HG02759 (cell line): ENCODE results near the gene ZBED5.

Experiments
- ATAC-seq: cut with Tn5 transposase; IDR thresholded peaks from one replicate; pipeline ENCODE4 v1.9.1; 2021; ENCODE audit warnings: mild to moderate bottlenecking, moderate library complexity; ENCODE audit not compliant: unreplicated experiment

Gene ZBED5

DNA sequence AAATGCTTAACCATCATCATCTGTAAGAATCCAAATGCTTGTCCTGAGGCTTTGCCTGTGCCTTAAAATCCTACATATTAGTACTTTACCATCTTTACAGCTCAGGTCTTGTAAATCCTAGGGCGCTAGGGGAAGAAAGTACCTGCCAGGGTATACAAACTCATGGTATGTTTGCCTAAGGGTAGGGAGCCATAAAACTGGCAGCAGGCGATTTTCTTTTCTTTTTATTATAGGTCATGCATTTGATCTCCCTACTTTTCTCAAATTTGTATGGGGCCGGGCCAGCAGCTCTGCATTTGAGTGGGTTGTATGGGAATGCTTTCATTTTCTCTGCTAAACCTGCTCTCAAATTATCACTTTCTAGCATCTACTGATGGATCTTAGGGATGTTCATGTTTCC, 24.0 kb upstream of the ZBED5 start:
- no peak for ATAC-seq

DNA sequence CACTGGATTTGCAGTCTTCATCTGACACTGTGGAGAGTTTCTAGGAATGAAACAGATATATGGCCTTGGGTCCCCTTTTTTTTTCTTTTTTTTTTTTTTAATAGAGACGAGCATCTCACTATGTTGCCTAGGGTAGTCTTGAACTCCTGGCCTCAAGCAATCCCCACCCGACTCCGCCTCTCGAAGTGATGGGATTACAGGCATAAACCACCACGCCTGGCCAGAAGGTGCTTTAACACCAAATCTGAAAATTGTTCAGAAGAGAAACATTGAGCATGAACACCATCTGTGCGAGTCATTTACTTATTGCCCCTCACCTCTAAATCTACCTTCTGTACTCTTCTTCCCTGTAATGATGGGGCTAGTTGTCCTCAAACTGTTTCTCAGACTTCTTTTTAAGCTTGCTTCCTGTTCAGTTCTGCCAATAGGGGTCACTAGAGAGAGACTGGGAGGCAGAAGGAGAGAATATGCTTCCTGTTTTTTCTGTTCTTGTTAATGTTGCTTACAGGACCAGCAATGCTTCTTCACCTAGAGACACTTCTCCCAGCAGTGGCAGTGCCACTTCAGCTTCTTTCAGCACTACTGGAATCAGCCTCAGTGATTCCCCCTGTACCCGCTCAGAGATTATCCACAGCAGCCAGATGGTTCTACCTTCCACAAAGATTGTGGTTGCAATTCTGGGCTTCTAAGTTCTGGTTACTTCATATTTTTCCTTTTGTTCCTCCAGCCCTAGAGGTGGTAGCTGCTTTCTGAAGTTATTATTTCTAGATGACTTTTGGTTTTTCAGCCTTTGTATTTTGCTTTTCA, 20.8 kb upstream of the ZBED5 start:
- ATAC-seq: no peak

DNA sequence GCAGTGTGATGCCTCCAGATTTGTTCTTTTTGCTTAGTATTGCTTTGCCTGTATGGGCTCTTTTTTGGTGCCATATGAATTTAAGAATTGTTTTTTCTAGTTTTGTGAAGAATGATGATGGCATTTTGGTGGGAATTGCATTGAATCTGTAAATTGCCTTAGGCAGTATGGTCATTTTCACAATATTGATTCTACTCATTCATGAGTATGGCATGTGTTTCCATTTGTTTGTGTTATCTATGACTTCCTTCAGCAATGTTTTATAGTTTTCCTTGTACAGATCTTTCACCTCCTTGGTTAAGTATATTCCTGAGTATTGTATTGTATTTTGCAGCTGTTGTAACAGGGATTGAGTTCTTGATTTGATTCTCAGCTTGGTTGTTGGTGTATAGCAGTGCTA, 18.3 kb upstream of the ZBED5 start:
- ATAC-seq: no peak

DNA sequence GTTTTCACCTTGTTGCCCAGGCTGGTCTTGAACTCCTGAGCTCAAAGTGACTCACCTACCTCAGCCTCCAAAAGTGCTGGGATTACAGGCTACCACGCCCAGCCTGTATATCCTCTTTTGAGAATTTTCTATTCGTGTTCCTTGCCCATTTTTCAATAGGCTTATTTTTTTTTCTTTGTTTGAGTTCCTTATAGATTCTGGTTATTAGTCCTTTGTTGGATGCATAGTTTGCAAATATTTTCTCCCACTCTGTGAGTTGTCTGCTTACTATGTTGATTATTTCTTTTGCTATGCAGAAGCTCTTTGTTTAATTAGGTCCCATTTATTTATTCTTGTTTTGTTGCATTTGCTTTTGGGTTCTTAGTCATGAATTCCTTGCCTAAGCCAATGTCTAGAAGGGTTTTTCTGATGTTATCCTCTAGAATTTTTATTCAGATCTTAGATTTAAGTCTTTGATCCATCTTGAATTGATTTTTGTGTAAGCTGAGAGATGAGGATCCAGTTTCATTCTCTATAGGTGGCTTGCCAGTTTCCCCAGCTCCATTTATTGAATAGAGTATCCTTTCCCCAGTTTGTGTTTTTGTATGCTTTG, 17.7 kb upstream of the ZBED5 start:
- no peak for ATAC-seq

DNA sequence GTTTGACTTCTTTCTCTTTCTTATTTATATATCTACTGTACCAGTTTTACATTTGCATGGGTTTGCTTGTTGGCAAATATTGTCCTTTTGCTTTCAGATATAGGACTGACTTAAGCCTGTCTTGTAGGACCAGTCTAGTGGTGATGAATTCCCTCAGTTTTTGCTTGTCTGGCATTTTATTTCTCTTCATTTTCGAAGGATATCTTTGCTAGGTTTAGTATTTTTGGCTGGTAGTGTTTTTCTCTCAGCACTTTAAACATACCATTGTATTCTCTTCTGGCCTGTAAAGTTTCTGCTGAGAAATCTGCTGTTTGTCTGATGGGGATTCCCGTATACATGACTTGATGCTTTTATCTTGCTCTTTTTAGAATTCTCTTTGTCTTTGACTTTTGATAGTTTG, 14.2 kb upstream of the ZBED5 start:
- no peak for ATAC-seq

DNA sequence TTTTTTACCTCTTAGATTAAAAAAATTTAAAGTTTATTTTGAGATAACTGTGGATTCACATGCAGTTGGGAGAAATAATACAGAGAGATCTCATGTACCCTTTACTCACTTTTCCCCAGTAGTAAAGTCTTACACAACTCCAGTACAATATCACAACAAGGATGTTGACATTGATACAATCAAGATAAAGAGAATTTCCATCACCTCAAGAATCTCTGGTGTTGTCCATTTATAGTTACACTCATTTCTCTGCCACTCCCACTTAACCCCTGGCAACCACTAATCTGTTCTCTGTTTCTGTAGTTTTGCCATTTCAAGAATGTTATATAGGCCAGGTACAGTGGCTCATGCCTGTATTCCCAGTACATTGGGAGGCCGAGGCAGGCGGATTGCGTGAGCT, 10.5 kb upstream of the ZBED5 start:
- no peak for ATAC-seq

DNA sequence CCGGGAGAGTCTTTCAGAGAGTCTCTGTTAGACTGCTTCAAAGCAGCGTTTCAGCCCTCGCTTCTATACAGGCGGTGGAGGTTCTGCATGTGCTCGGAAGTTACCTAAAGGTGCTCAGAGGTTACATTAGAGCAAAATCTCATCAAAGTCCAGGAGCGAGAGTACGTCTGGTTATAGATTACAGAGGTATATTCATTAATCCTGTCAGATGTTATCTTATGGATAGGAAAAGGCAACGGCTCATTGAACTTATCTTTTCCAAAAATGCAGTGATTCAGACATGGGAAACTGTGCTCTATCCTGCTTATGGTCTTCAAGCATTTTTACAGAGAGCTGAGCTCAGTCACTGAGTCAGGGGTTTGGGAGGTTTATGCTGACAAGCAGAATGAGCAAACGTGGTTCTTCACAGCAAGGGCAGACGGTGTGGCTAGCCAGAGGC, 9.1 kb upstream of the ZBED5 start:
- ATAC-seq: no peak

DNA sequence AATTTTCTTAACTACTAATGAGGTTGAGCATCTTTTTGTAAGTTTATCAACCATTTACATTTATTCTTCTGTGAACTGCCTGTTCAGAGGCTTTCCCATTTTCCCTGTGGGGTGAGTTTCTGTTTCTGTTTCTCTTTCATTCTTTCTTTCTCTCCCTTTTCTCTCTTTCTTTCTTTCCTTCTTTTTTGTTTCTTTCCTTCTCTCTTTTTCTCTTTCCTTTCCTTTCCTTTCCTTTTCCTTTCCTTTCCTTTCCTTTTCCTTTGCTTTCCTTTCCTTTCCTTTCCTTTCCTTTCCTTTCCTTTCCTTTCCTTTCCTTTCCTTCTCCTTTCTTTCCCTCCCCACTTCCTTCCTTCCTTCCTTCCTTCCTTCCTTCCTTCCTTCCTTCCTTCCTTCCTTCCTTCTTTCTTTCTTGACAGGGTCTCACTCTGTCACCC, 8.0 kb upstream of the ZBED5 start:
- no peak for ATAC-seq

DNA sequence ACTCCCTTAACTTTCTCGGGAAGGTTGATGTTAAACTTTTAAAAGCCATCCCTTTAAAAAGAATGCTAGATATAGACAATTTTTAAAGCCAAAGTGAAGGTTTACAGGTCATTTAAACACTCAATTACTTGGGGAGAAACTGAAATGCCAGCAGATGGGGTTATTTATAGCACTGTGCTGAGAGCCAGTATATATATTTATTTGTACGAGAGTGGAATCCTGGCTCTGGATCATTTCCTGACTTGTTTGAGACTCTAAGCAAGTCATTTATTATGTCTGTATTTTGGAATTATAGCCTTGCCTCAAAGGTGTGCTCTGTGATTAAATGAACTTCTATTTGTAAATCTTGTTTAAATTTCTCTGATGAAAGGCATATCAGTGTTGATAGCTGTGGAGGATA, 6.8 kb upstream of the ZBED5 start:
- ATAC-seq: no peak

DNA sequence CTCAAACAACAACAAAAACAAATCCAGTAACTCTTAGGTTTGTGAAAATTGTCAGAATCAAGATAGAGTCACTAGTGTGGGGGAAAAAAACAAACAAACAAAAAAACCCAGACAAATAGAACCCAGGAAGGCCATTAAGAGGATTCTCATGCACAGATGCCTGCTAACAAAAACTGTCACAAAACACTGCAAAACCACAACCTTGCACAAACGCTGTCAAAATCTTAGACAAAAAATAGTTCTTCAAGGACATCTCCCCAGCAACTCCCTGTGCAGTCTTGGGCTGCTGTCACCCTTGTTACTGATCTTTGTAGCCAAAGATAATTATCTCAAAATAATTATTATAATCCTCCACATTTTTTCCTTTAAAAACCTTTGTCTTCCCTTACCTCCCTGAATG, 4.6 kb upstream of the ZBED5 start:
- ATAC-seq: no peak

DNA sequence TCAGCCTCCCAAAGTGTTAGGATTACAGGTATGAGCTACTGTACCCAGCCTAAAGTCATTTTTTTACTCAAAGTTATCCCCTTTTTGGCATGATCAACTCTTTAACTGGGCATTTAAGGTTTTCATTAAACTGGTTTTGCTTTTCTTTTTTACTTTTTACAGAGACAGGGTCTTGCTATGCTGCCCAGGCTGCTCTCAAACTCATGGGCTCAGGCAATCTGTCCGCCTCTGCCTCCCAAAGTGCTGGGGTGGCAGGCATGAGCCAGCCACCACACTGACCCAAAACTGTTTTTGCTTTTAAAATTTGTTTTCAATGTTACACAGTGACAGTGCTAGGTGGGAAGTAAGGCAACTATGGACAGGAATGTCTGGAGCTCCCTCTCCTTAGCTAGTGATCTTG, 3.9 kb upstream of the ZBED5 start:
- ATAC-seq: no peak

DNA sequence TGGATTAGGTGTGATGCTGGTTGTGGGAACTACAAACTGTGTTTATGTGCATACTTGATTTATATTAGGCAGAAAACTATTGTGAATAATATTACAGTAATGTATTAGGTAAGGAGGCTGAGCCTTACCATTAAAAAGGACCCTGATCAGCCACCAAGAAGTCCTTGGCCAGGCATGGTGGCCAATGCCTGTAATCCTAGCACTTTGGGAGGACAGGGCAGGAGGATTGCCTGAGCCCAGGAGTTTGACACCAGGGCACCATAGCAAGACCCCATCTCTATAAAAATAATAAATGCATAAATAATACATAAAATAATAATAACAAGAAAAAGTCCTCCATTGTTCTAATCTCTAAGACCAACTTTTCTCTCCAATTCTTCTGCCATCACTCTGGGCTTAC, 3.2 kb upstream of the ZBED5 start:
- no peak for ATAC-seq

DNA sequence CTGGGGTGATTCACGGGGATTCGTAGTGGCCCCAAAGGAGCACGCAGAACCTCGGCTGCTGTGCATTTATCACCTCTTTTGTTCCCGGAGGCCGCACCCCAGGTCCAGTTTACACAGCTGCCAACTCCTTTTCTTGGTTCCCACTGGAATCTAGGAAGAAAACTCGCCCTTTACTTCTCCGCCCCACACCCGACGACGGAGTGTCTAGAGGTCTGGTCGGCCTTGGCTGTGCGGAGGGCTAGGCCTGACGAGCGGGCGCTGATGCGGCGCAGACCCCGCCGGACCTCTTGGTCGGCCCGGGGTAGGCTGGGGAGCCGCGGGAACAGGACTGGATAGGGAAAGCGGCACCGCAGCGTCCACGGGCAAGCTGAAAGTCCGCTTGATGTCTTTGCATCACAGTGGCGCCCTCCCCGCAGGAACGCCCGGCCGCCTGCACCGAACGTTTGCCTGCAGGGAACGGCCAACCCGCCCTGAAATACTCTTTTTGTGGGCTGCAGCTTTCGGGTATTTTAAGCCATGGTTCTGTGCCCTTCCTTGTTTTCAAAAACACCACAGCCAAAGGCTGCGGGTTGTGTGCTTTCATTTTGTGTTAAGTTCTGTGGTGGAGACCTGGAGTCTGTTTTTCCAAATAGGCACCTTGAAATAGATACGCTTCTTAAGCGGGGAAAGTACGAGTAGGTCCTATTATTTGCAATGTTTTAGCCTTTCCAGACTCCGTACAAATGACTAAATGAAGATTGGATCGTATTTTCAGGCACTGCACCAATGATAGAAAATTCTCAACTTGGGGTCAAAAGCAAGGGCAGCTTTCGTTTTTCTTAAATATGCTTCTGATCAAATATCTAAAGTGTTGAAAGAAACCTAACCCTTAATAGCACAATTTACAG, 829 bp upstream of the ZBED5 start:
- ATAC-seq: peak; percentile 19

DNA sequence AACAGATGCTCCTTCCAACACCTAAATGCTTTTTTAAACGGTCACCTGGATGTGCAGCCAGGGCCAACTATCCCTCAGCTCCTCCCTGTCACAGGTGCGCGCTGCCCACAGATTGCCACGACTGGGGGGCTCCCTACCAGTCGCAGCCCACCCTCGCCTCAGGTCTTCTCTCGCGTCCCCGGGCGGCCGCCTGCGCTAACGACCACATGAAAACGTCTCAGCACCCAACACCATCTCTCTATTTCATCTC, 469 bp downstream of the ZBED5 start:
- ATAC-seq: peak; percentile 25

DNA sequence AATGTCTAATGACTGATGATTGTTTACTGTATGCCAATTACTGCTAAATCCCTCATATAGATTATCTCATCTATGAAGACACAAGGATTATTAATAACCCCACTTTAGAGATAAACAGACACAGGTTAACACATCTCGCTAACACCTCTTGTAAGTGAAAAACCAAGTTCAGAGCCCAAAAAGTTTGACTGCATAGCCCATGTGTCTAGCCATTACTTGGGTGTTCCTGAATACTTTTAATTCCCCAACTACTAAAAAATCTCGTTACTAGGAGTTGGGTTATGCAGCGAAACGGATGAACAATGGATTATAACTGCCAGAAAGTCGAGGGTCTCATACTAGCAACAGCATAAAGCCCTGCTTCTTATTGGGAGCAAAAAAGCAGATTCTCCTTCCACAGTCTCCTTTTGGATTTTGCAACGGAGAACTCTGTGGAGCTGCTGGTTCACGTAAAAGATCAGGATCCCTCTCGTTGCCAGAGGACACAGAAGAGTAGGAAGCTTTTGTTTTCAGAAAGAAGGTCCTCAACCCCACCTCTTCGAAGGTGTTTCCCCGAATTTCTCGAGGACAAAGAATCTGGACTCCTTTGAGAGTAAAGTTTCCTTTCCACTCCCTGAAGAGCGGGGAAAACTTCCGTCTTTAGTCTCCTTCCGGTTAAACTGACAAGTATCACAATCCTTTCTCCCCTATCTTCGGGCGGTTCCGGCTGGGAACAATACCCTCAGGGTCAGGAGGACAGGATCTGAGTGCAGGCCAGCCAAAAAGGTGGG, 979 bp downstream of the ZBED5 start:
- ATAC-seq: peak; percentile 0

DNA sequence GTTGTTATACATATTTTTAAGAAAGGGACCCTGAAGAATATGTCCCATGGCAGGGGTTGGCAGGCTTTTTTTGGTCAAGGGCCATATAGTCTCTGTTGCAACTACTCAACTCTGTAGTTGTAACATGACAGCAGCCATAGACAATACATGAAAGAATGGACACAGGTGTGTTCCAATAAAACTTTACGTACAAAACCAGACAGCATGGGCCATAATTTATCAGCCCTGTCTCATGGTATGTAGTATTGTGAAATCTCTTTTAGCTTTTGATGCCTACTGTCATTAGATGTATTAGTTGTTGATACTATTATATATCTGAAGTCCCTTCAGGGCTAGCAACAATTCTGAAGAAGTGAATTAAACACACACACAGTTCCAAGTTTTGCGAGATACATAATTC, 2.6 kb downstream of the ZBED5 start:
- ATAC-seq: no peak

DNA sequence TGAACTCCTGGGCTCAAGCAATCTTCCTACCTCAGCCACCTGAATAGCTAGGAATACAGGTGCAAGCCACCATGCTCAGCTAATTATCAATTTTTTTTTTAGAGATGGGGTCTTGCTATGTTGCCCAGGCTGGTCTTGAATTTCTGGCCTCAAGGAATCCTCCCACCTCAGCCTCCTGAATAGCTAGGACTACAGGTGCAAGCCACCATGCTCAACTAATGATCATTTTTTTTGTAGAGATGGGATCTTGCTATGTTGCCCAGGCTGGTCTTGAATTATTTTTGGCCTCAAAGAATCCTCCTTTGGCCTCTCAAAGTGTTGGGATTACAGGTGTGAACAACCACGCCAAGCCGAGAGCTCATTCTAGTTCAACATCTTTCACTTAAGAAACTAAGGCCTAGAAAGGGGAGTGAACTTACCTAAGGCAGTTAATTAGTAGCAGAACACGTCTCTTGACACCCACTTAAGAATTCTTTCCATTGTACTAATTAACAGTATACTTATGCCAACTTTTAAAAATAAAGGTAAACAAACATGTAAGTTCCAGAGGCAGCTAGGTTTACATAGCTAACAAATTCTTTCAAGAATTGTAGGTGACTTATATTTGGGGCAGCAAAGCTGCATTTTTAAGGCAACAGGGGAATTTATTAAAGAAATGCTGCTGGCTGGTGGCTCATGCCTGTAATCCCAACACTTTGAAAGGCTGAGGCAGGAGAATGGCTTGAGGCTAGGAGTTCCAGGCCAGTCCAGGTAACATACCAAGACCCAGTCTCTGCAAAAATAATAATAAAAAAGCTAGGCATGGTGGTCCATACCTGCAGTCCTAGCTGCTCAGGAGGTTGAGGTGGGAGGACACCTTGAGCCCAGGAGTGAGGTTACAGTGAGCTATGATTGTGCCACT, 9.6 kb downstream of the ZBED5 start:
- no peak for ATAC-seq

DNA sequence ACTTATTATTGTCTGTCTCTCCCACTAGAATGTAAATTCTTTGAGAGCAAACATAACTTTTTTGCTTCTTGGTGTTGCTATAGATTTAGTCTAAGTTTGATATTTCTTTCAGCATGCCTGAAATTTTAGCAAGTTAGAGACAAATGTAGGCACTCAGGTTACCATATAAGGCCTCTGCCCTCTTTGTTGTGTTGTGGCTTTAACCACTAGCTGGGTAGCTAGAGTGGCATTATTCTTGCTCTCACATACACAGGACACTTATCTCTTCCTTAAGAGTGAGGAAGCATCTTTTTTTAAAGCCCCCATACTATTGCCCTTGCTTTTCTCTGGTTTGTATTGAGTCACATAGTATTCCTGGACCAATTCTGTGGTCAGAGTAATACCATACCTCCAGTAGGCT, 11.2 kb downstream of the ZBED5 start:
- ATAC-seq: no peak

DNA sequence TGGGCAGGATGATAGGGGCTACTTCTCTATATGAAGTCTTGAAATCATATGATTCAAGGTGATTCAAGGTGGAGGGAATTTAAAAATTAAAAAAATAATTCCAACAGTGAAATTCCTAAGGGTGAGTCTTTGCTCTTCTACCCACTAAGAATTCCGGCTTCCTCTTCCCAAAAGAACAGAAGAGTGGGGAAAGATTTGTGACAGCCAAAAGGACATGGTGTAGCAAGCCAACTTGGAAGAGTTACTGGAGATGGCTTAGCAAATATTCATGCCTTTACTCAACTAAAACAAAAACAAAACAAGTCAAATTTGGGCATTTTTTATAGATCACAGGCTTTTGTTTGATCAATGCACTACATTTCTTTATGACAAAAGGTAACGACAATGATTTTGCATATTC, 12.3 kb downstream of the ZBED5 start:
- no peak for ATAC-seq

DNA sequence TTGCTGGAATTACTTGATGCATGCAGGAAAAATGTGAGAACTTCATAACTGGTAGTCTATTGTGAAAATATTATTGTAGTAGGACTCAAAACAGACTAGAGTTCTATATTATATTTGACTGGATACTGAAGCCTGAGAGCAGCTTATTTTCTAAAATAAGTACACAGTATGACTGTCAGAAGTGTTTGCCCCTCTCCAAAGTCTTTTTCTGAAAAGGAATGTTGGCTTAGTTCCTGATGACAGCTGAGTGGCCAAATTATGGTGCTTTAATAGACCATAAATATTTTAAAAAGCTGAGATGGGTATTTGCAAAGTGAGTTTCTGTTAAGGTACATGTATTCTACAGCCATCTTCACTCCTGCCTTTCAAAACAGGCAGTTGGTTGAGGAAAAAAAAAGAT, 13.1 kb downstream of the ZBED5 start:
- ATAC-seq: no peak
